GM18868 (cell line): Measurements from ENCODE around the gene FAM83B.
"Not testable (repeated sequence)": the region's sequence is repeated elsewhere in the genome, so short reads cannot be mapped to it uniquely, and the experiment has no call there.

Experiments
- ATAC-seq: cut with Tn5 transposase; IDR thresholded peaks from one replicate; pipeline ENCODE4 v1.9.1; 2021; ENCODE audit warnings: mild to moderate bottlenecking, moderate library complexity; ENCODE audit not compliant: unreplicated experiment

The FAM83B gene

DNA sequence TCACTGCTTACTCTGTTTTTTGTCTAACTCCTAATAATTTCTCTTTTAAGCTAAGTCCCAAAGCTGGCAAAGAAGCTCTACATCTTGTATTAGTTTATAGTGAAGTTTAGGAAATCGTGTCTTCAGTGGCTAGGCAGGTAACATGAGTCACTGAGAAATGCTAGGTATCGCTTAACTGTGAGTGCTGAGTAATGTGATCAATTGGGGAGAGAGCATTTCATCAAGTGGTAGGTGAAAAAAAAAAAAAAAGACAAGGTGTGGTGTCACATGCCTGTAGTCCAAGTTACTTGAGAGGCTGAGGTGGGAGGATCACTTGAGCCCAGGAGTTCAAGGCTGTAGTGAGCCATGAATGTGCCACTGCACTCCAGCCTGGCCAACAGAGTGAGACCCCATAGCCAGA, 125.3 kb downstream of the FAM83B start:
- no peak for ATAC-seq

DNA sequence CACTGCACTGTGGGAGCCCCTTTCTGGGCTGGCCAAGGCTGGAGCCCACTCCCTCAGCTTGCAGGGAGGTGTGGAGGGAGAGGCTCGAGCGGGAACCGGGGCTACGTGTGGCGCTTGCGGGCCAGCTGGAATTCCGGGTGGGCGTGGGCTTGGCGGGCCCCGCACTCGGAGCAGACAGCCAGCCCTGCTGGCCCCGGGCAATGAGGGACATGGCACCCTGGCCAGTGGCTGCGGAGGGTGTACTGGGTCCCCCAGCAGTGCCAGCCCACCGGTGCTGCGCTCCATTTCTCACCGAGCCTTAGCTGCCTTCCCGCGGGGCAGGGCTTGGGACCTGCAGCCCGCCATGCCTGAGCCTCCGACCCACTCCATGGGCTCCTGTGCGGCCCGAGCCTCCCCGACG, 132.6 kb downstream of the FAM83B start:
- ATAC-seq, result not testable (repeated sequence)

DNA sequence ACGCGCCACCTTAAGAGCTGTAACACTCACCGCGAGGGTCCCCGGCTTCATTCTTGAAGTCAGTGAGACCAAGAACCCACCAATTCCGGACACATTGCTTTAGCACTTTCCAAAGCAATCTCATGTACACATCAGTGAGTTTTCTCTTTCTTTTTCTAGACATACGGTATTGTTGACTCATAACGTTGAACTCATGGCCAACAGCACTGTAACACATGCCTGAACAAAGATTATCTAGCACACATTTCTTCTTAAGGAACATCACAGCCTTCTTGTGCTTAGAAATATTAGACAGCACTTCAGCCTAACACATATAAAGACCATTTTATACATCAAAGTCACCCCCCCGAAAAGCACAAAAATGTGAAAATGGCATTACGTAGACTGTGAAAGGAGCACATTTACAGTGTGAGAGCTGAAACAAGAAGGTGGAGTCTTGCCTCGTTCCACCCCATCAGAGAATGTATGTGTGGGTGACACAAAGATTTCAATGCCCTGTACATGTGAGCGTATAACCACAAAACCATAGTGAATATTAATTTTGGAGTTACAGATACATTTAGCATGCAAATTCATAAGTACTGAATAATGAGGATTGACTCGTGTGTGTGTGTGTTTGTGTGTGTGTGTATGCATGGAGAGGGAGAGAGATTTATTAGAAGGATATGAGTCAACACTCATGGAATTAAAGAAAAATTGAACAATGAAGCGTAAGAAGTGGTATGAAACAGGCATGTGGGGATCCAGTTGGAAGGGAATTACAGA, 134.1 kb downstream of the FAM83B start:
- no peak for ATAC-seq

DNA sequence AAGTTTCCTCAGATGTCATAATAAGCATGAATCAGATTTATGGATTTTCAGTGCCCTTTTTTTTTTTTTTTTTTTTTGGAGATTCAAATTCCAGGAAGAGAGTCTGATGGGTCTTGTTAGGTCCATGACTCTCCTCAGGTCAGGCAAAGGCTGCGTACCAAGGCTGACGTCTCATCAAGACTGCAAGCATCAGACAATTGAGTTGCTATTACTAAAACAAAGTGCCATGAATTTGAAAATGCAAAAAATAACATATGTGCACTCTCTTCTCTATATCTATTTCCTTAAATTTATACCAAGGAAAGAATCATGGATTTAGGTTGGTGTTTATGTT, 134.7 kb downstream of the FAM83B start:
- no peak for ATAC-seq

DNA sequence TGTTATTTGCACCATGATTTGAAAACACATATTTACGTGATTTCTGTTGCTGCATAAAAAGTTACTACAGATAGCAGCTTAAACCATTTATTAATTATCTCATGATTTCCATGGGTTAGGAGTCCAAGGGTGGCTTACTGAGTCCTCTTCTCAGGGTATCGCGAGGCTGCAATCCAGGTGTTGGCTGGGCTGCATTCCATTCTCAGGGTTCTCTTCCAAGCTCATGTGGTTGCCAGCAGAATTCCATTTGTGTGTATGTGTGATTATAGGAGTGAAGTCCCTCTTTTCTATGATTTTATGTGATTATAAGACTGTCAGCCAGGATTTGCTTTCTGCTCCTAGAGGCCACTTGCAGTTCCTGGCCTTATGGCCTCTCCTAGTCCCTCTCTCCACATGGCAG, 135.1 kb downstream of the FAM83B start:
- ATAC-seq, result no peak

DNA sequence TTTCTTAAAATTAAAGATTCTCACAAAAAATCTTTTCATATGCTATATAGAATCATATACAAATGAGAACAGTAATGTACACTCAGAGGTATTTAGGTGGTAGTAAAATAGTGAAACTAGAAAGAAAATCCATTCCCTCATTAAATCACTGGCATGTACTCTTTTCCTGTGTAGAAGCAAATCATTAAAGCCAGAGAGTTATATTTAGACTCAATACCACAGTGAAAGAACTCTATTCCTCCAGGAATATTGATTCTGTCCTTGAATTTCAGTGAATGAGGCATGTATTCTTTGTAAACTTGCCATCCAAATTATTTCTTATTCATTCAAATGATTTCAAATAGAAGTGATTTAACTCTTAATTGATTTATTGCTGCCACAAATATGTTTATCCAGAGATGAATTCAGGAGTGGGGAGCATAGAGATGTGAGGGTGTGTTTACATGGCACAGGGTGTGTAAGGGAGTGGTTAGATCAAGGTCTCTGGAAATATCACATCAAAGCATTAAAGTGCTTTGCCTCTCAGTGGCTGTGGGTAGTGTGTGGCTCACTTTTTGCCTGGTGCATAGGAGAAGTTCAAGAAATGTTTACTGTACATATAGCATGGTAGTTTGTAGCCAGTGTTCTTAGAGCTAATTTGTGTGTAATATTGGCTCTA, 141.2 kb downstream of the FAM83B start:
- ATAC-seq, result no peak

DNA sequence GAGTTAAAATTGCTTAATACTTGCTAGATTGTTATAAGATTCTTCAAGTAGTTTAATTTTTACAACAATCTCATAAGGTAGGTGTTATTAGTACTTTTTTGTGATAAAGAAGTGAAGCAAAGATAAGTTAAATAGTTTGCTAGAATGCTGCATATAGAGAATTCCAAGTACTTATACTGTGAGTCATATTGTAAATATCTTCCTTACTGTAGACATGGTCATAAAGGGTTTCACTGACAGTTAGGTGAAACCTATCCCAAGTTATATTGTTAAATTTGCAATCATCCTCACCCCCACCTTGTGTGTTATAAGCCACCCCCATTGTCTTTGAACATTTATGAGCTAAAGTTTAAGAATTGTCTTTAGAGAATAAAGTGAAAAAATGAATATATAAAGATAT, 142.0 kb downstream of the FAM83B start:
- ATAC-seq, result no peak

DNA sequence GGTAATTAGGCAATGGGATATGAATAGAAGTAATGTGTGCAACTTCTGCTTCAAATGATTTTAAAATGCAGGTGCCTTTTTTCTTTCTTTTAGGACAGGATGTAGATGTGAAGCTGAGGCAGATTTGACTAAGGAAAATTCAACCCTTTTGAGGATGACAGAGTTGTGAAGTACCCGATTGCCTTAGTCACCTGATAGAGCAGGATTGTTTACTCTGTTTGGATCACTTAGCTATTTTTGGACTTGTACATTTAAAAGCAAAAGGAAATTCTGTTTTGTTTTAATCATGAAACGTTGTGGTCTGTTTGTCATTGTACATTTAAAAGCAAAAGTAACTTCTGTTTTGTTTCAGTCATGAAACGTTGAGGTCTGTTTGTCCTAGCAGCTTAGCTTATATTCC, 143.4 kb downstream of the FAM83B start:
- no peak for ATAC-seq
